Progenitor cell of endocrine pancreas (in vitro differentiated cells): ENCODE measurements around the gene CDK10. TPM values are rescaled to one million over a fixed set of nuclear protein-coding genes. Genes with fewer than 3 reads are reported as not detected.
"Not testable (repeated sequence)": the region's sequence is repeated elsewhere in the genome, so short reads cannot be mapped to it uniquely, and the experiment has no call there.

ENCODE experiments used
- DNase-seq: peaks from one replicate; pipeline ENCODE4 v3.0.0; 2021; ENCODE audit warnings: low spot score; ENCODE audit not compliant: unreplicated experiment
- H3K27ac Mint-ChIP-seq: 2 replicates; pipeline ENCODE4 v1.8.0; 2021; ENCODE audit warnings: mild to moderate bottlenecking, moderate library complexity, mixed read lengths
- H3K27me3 Mint-ChIP-seq: 2 replicates; pipeline ENCODE4 v1.8.0; 2021; ENCODE audit warnings: mixed read lengths
- H3K36me3 Mint-ChIP-seq: 2 replicates; pipeline ENCODE4 v1.8.0; 2022; ENCODE audit warnings: mixed read lengths; ENCODE audit not compliant: insufficient read depth
- H3K4me1 Mint-ChIP-seq: 2 replicates; pipeline ENCODE4 v1.8.0; 2021; ENCODE audit warnings: low read depth, mixed read lengths
- H3K4me3 Mint-ChIP-seq: 2 replicates; pipeline ENCODE4 v1.8.0; 2021; ENCODE audit warnings: low read depth, mild to moderate bottlenecking, moderate library complexity, mixed read lengths
- H3K9me3 Mint-ChIP-seq: 2 replicates; pipeline ENCODE4 v1.8.0; 2021; ENCODE audit warnings: low read depth, mixed read lengths
- total RNA-seq: library from RNA; stranded (reverse); gene quantifications from 2 replicates; pipeline ENCODE4 v1.2.1, GENCODE V29; 2021
- TF ChIP-seq, protein P1 (sequence below): fragments of 200-600 bp; sonication (generic); IDR thresholded peaks from one replicate; pipeline ENCODE4 v1.5.0; 2021; ENCODE audit warnings: antibody characterized with exemption, mild to moderate bottlenecking; ENCODE audit not compliant: unreplicated experiment

CDK10 gene
- total RNA-seq, 1 donor from 2014 or later = 192 TPM

DNA sequence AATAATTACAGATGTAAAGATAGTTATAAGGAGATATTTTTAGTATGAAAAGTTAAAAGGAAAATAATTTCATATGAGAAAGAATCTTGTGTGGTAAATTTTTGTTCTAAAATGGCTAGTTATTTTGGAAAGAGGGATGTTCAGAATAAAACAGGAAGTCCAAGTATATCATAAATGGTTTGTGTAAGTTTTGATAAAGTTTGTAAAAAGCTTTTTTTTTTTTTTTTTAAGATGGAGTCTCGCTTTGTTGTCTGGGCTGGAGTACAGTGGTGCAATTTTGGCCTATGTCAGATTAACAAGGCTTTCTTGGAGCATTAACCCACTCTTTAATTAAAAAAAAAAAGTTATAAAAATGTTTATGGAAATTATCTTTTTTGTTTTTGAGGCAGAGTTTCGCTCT is 8.2 kb upstream of the CDK10 start:
- TF ChIP-seq, protein P1, sequence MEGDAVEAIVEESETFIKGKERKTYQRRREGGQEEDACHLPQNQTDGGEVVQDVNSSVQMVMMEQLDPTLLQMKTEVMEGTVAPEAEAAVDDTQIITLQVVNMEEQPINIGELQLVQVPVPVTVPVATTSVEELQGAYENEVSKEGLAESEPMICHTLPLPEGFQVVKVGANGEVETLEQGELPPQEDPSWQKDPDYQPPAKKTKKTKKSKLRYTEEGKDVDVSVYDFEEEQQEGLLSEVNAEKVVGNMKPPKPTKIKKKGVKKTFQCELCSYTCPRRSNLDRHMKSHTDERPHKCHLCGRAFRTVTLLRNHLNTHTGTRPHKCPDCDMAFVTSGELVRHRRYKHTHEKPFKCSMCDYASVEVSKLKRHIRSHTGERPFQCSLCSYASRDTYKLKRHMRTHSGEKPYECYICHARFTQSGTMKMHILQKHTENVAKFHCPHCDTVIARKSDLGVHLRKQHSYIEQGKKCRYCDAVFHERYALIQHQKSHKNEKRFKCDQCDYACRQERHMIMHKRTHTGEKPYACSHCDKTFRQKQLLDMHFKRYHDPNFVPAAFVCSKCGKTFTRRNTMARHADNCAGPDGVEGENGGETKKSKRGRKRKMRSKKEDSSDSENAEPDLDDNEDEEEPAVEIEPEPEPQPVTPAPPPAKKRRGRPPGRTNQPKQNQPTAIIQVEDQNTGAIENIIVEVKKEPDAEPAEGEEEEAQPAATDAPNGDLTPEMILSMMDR = no peak
- no peaks in the 10 kb centered on the region for H3K4me1 Mint-ChIP-seq
- no peak overlapping the region for H3K27ac Mint-ChIP-seq
- DNase-seq = no peak
- peaks cover 6% of the 10 kb centered on the region for H3K9me3 Mint-ChIP-seq
- peaks cover 49% of the 10 kb centered on the region for H3K36me3 Mint-ChIP-seq
- no peaks in the 10 kb centered on the region for H3K27me3 Mint-ChIP-seq
- no peak overlapping the region for H3K4me3 Mint-ChIP-seq

GRCh38 chr16:89685916-89686315 is 573 bp upstream of the CDK10 start:
- Mint-ChIP-seq H3K9me3 (peaks cover 15% of the 10 kb centered on the region), H3K36me3 (peaks cover 52% of the 10 kb centered on the region), H3K4me3 (peak overlapping the region; percentile 18), H3K27me3 (no peaks in the 10 kb centered on the region), H3K4me1 (peaks cover 11% of the 10 kb centered on the region), H3K27ac (peak overlapping the region; percentile 74)
- no peak for DNase-seq
- TF ChIP-seq, protein P1 = no peak

- TF ChIP-seq, protein P1 = peak; percentile 6
- Mint-ChIP-seq H3K4me1 (peaks cover 11% of the 10 kb centered on the region), H3K9me3 (peaks cover 9% of the 10 kb centered on the region), H3K27ac (peak overlapping the region; percentile 98), H3K36me3 (peaks cover 40% of the 10 kb centered on the region), H3K4me3 (peak overlapping the region; percentile 88), H3K27me3 (no peaks in the 10 kb centered on the region)
- peak; percentile 42 for DNase-seq
These were observed 827 bp downstream of the CDK10 start for GRCh38 chr16:89687092-89687940.

DNA sequence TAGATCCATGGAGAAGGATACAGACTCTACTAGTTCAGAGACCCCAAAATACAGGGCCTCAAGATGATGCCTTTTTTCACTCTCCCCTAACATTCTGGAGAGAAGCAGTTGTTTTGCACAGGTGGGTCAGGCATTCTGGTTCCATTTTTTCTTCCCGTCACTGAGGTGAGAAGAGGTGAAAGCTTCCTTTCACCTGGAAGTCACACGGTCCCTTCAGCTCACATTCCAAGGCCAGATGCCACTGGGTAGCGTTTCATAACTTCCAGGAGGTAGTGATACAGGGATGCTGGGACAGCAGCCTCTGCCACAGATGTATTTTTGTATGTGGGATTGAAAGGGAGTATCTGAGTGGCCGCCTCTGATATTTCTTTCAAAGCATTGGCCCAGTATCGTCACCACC is 1.9 kb downstream of the CDK10 start:
- peaks cover 31% of the 10 kb centered on the region for H3K36me3 Mint-ChIP-seq
- no peak for DNase-seq
- H3K27ac Mint-ChIP-seq = peak overlapping the region; percentile 69
- H3K4me3 Mint-ChIP-seq = peak overlapping the region; percentile 88
- H3K4me1 Mint-ChIP-seq = peaks cover 11% of the 10 kb centered on the region
- H3K9me3 Mint-ChIP-seq = peaks cover 9% of the 10 kb centered on the region
- TF ChIP-seq, protein P1 = no peak
- no peaks in the 10 kb centered on the region for H3K27me3 Mint-ChIP-seq

DNA sequence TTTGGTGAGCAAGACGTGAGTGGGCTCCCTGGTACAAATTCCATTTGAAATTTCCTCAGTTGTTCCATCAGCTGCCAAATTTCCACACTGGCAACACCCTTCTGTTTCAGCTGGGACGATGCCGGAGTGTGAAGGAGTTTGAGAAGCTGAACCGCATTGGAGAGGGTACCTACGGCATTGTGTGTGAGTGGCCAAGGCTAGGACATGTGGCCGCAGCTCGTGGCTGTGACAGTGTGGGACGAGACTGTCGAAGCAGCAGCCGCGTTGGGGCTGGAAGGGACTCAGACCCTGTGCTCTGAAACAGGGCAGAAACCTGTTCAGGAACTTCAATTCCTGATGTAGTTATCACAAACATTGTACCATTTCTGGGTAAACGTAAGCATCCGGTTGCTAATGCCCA is 2.7 kb downstream of the CDK10 start:
- peaks cover 24% of the 10 kb centered on the region for H3K36me3 Mint-ChIP-seq
- H3K27me3 Mint-ChIP-seq = no peaks in the 10 kb centered on the region
- no peak overlapping the region for H3K4me3 Mint-ChIP-seq
- peaks cover 9% of the 10 kb centered on the region for H3K9me3 Mint-ChIP-seq
- H3K27ac Mint-ChIP-seq = no peak overlapping the region
- TF ChIP-seq, protein P1 = no peak
- H3K4me1 Mint-ChIP-seq = peaks cover 11% of the 10 kb centered on the region
- DNase-seq = no peak

GRCh38 chr16:89689621-89690020 is 3.1 kb downstream of the CDK10 start:
- not testable (repeated sequence) for H3K27me3 Mint-ChIP-seq, H3K27ac Mint-ChIP-seq, DNase-seq, H3K4me3 Mint-ChIP-seq, H3K9me3 Mint-ChIP-seq
- H3K36me3 Mint-ChIP-seq = peaks cover 20% of the 10 kb centered on the region
- H3K4me1 Mint-ChIP-seq = peaks cover 11% of the 10 kb centered on the region
